ENCODE data around the gene RNASEH2B. TPM values are rescaled to one million over a fixed set of nuclear protein-coding genes. Genes with fewer than 3 reads are reported as not detected.
A peak's percentile ranks its signal among the peaks of the same experiment; 100 is the strongest.

Gene RNASEH2B
- total RNA-seq, 2 experiments from 2014 or later: 225 to 322 TPM

DNA sequence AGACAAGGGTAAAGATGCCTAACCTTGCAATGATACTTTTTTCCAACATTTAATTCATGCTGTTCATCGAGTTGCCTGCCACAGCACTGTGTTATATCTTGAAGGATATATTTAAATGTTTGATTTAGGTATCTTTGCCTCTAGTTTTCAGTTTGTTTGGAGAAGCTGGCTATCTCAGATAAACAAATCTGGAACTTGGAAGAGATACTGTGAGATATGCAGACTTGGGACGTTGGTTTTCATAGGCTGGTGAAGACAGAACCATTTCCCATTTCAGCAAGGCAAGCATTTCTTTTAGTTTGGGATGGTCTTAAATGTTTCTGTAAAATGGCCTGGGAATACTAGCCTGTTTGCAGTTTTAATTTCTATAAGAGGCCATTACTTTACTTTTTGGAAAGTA is 3.3 kb downstream of the RNASEH2B start:
- POLR2A ChIA-PET: interaction anchor here (1.0 to 8.0 kb wide), 5 partner anchors 18 to 830 kb away, joined by 3 to 226 read pairs (median 7); no protein-coding TSS in a partner anchor
- intact Hi-C loops (cut with micrococcal nuclease; ENCODE audit: unreplicated experiment): loop anchor here (1.0 to 5.0 kb wide), 12 partner anchors 20 to 976 kb away; partner anchors contain the start of genes SPRYD7 and TRIM13
- peaks cover 24% of the 10 kb centered on the region; the same call in 1 of the 2 replicates for H4K20me1 ChIP-seq (ENCODE audit: insufficient read depth, low read length)
- H2AFZ ChIP-seq (ENCODE audit: low read length): no peak overlapping the region
- peaks cover 10% of the 10 kb centered on the region for H3K36me3 ChIP-seq (ENCODE audit: insufficient read depth, low read length)
- peaks cover 77% of the 10 kb centered on the region for H3K4me1 ChIP-seq (ENCODE audit: insufficient read depth, low read length, poor library complexity, severe bottlenecking)
- H3K27ac ChIP-seq (ENCODE audit: low read depth, low read length, poor library complexity, severe bottlenecking): peak overlapping the region; percentile 89
- CTCF ChIA-PET (ENCODE audit: unreplicated experiment): interaction anchor here (2.1 kb wide), 2 partner anchors 22 to 112 kb away, joined by 11 to 17 read pairs; no protein-coding TSS in a partner anchor
- H3K79me2 ChIP-seq (ENCODE audit: insufficient read depth, low read depth, low read length): peaks cover 92% of the 10 kb centered on the region
- H3K9me3 ChIP-seq (ENCODE audit: low read length): no peaks in the 10 kb centered on the region
- DNase-seq (ENCODE audit: low spot score): no peak
- no TSS peak for BruUV-seq (replicated peaks)
- H3K4me3 ChIP-seq (ENCODE audit: low read depth, low read length, poor library complexity, severe bottlenecking): peak overlapping the region; percentile 99
- TF ChIP-seq, protein P1, sequence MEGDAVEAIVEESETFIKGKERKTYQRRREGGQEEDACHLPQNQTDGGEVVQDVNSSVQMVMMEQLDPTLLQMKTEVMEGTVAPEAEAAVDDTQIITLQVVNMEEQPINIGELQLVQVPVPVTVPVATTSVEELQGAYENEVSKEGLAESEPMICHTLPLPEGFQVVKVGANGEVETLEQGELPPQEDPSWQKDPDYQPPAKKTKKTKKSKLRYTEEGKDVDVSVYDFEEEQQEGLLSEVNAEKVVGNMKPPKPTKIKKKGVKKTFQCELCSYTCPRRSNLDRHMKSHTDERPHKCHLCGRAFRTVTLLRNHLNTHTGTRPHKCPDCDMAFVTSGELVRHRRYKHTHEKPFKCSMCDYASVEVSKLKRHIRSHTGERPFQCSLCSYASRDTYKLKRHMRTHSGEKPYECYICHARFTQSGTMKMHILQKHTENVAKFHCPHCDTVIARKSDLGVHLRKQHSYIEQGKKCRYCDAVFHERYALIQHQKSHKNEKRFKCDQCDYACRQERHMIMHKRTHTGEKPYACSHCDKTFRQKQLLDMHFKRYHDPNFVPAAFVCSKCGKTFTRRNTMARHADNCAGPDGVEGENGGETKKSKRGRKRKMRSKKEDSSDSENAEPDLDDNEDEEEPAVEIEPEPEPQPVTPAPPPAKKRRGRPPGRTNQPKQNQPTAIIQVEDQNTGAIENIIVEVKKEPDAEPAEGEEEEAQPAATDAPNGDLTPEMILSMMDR (conservative IDR thresholded peaks at IDR 0.05; ENCODE audit: low read length): no peak
- TF ChIP-seq EZH2phosphoT487 (IDR thresholded peaks at IDR 0.05; ENCODE audit: borderline replicate concordance, low read depth, low read length): no peak
- H3K4me2 ChIP-seq (ENCODE audit: low read length): peak overlapping the region; percentile 84
- no peaks in the 10 kb centered on the region for H3K9me2 ChIP-seq (ENCODE audit: insufficient read depth, low read length)

DNA sequence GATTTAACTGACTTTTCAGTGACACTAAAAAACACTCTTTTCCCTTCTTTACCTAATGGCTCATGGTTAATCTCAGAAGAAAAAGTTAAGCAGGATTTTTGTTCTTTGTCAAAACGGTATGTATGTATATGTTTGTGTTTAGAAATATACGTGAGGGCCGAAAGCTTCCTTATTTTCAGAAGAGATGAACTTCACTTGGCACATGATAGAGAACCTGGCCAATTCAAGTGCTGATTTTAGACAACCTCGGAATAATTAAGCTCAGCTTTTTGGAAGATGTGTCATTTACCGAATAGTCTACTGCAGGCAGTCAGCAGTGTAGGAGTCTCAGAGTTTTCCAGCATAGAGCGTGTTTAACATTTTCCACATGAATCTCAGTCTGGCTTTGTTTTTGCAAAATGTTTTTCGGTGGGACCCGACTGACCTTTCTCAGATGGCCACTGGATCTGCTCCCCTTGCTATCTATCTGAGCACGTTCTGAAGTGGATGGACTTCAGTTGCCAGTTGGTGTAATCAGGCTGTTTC is 4.6 kb downstream of the RNASEH2B start:
- Histone ChIP-seq H3K9me2 (ENCODE audit: insufficient read depth, low read length) (no peaks in the 10 kb centered on the region), H3K4me3 (ENCODE audit: low read depth, low read length, poor library complexity, severe bottlenecking) (peak overlapping the region; percentile 39), H3K4me2 (ENCODE audit: low read length) (peak overlapping the region; percentile 84), H3K27ac (ENCODE audit: low read depth, low read length, poor library complexity, severe bottlenecking) (peak overlapping the region; percentile 73), H3K9me3 (ENCODE audit: low read length) (peaks cover 1% of the 10 kb centered on the region; the same call in 1 of the 2 replicates), H3K36me3 (ENCODE audit: insufficient read depth, low read length) (peaks cover 21% of the 10 kb centered on the region), H3K4me1 (ENCODE audit: insufficient read depth, low read length, poor library complexity, severe bottlenecking) (peaks cover 63% of the 10 kb centered on the region), H3K79me2 (ENCODE audit: insufficient read depth, low read depth, low read length) (peaks cover 96% of the 10 kb centered on the region), H2AFZ (ENCODE audit: low read length) (no peak overlapping the region), H4K20me1 (ENCODE audit: insufficient read depth, low read length) (peaks cover 28% of the 10 kb centered on the region; the same call in 1 of the 2 replicates)
- CTCF ChIA-PET (ENCODE audit: unreplicated experiment): interaction anchor here (2.4 kb wide), 1 partner anchor 23 kb away, joined by 7 read pairs; no protein-coding TSS in a partner anchor
- intact Hi-C loops (cut with micrococcal nuclease; ENCODE audit: unreplicated experiment): loop anchor here (5.0 kb wide), 4 partner anchors 387 to 917 kb away; partner anchors contain the start of gene TRIM13
- DNase-seq (ENCODE audit: low spot score): no peak
- POLR2A ChIA-PET: interaction anchor here (0.5 to 2.8 kb wide), 20 partner anchors 12 to 1630 kb away, joined by 3 to 20 read pairs (median 4); no protein-coding TSS in a partner anchor
- no TSS peak for BruUV-seq (replicated peaks)
- no peak for TF ChIP-seq EZH2phosphoT487 (IDR thresholded peaks at IDR 0.05; ENCODE audit: borderline replicate concordance, low read depth, low read length)
- TF ChIP-seq, protein P1 (conservative IDR thresholded peaks at IDR 0.05; ENCODE audit: low read length): no peak
